Lung (tissue), 12 donors: Measurements from ENCODE around the gene JMJD8. TPM values are rescaled to one million over a fixed set of nuclear protein-coding genes. Genes with fewer than 3 reads are reported as not detected.
A peak's percentile ranks its signal among the peaks of the same experiment; 100 is the strongest.
"Not testable (repeated sequence)": the region's sequence is repeated elsewhere in the genome, so short reads cannot be mapped to it uniquely, and the experiment has no call there.

Experiments
- ATAC-seq: fragments of 200-7000 bp; cut with Tn5 transposase; one replicate; pipeline ENCODE4 v1.9.1; 2020; ENCODE audit warnings: moderate number of reproducible peaks; ENCODE audit not compliant: insufficient read depth, low FRiP score
- DNase-seq, 3 donors: peaks; one replicate each; pipeline ENCODE4 v3.0.0-alpha.2; 2013 to 2017
- H3K27ac ChIP-seq, 2 donors: one replicate each; pipeline ENCODE4 v1.5.1; 2013; ENCODE audit warnings: mild to moderate bottlenecking in 2 of 2, moderate library complexity in 2 of 2, control low read depth in 1 of 2, inconsistent platforms in 1 of 2, low read depth in 1 of 2, low read length in 1 of 2
- H3K27me3 ChIP-seq, 3 donors: one replicate each; pipeline ENCODE4 v1.5.1; 2013; ENCODE audit warnings: low read length in 2 of 3; ENCODE audit not compliant: control insufficient read depth in 3 of 3, insufficient read depth in 3 of 3
- H3K36me3 ChIP-seq, 4 donors: one replicate each; pipeline ENCODE4 v1.5.1; 2013; ENCODE audit warnings: low read length in 4 of 4, mild to moderate bottlenecking in 1 of 4, moderate library complexity in 1 of 4; ENCODE audit not compliant: control insufficient read depth in 4 of 4, insufficient read depth in 4 of 4
- H3K4me1 ChIP-seq, 5 donors: one replicate each; pipeline ENCODE4 v1.5.1; 2013; ENCODE audit warnings: low read length in 5 of 5, mild to moderate bottlenecking in 2 of 5, moderate library complexity in 1 of 5; ENCODE audit not compliant: control insufficient read depth in 5 of 5, insufficient read depth in 5 of 5
- H3K4me3 ChIP-seq: one replicate; pipeline ENCODE4 v1.5.1; 2013; ENCODE audit warnings: mild to moderate bottlenecking, control low read depth, moderate library complexity
- H3K9ac ChIP-seq, 2 donors: one replicate each; pipeline ENCODE4 v1.5.1; 2013; ENCODE audit warnings: low read length in 2 of 2, control low read depth in 1 of 2; ENCODE audit not compliant: insufficient read depth in 1 of 2
- H3K9me3 ChIP-seq, 4 donors: one replicate each; pipeline ENCODE4 v1.5.1; 2013; ENCODE audit warnings: low read length in 3 of 4, mild to moderate bottlenecking in 1 of 4, moderate library complexity in 1 of 4; ENCODE audit not compliant: control insufficient read depth in 4 of 4, insufficient read depth in 3 of 4
- CTCF ChIP-seq: IDR thresholded peaks from 2 replicates; pipeline ENCODE4 v1.5.1; 2012; ENCODE audit warnings: mild to moderate bottlenecking; ENCODE audit errors: control extremely low read depth, extremely low read depth
- WGBS, 2 donors: extraction: QIAGEN DNeasy Blood & Tissue Kit; methylation state at CpG; one replicate each; pipeline ENCODE4 v1.1.7; 2013; 5-methylcytosine and 5-hydroxymethylcytosine counted together
- polyA plus RNA-seq, 2 donors: library from polyadenylated mRNA; stranded (reverse); fragments of 200-250 nt; gene quantifications; one replicate each; pipeline ENCODE4 v1.2.1, GENCODE V29; 2013
- total RNA-seq, 2 donors: library from RNA; depleted of rRNA in 1 of 2; stranded (reverse); fragments of >200 nt in 1 of 2; gene quantifications; one replicate each; pipeline ENCODE4 v1.2.1, GENCODE V29; 2014 to 2021
- donor health status: control.
- donor health status: control.
- donor health status: Bipolar disorder and iron deficiency.
- donor health status: healthy.
- donor health status: DM: yes; HTN: yes; CAD: no.

JMJD8 gene
- total and polyA plus RNA-seq, 4 donors = 32.5 to 90.3 (median 57.9) TPM

- Histone ChIP-seq H3K27me3 (peaks cover 0 to 12% (median 3%) of the 10 kb centered on the region in 3 donors), H3K4me1 (peaks cover 0 to 14% (median 8%) of the 10 kb centered on the region in 5 donors), H3K9me3 (no peaks in the 10 kb centered on the region), H3K36me3 (no peaks in the 10 kb centered on the region), H3K4me3 (no peak overlapping the region), H3K9ac (no peak overlapping the region), H3K27ac (no peak overlapping the region)
- WGBS, 2 donors = 64 to 68% methylated on average over 9 to 11 of the region's 11 CpGs
- no peak for ATAC-seq
- no peak for TF ChIP-seq CTCF
- no peak for DNase-seq
Measured at GRCh38 chr16:714079-714478, 29.9 kb upstream of the JMJD8 start.

DNA sequence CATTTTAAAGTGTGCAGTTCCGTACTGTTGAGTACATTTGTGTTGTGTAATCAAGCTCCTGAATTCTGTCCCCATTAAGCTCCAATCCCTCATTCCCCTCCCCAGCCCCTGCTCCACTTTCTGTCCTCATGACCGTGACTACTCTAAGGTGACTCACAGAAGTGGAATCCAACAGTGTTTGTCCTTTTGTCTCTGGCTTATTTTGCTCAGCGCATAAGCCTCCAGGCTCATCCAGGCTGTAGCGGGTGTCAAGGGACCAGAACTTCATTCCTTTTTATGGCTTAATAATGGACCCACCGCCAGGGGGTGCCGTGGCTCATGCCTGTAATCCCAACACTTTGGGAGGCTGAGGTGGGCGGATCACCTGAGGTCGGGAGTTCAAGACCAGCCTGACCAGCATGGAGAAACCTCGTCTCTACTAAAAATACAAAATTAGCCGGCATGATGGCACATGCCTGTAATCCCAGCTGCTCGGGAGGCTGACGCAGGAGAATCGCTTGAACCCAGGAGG, 28.7 kb upstream of the JMJD8 start:
- peaks cover 0 to 14% (median 8%) of the 10 kb centered on the region in 5 donors for H3K4me1 ChIP-seq
- H3K27me3 ChIP-seq = peaks cover 2 to 24% (median 3%) of the 10 kb centered on the region in 3 donors
- H3K27ac ChIP-seq, ATAC-seq, DNase-seq, H3K9ac ChIP-seq, H3K9me3 ChIP-seq, H3K4me3 ChIP-seq, H3K36me3 ChIP-seq: not testable (repeated sequence)
- 51 to 56% methylated on average over 13 of the region's 13 CpGs for WGBS, 2 donors

DNA sequence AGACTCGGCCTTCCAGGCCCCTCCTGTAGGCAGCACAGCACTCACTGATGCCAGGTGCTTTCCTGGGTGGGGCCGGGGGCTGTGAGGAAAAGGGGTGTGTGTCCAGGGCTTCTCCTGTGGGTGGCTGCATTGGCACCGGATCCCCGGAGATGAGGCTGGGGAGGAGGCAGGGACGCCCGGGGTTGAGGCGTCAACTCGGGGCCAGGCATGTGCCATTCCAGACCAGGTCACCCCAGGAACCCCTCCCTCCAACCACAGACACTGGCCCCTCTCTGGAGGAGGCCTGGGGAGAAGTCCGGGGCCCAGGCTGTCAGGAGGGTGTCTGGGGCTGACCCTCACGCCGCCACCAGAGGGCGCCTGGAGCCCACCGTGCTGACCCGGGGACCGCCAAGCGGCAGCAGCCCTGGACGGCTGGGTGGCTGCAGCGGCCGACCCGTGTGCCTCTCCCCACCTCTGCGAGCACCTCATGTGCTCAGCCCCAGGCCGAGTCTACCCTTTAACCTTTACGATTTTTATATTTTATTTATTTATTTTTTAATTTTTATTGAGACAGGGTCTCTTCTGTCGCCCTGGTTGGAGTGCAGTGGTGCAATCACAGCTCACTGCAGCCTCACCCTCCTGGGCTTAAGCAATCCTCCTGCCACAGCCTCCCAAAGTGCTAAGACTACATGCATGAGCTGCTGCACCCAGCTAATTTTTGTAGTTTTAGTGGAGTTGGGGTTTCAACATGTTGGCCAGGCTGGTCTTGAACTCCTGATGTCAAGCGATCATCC, 27.6 kb upstream of the JMJD8 start:
- peak; percentile 94 for TF ChIP-seq CTCF
- WGBS, 2 donors = 11 to 15% methylated on average over 22 to 25 of the region's 25 CpGs
- peaks cover 0 to 5% (median 0%) of the 10 kb centered on the region in 4 donors for H3K9me3 ChIP-seq
- no peak overlapping the region for H3K9ac ChIP-seq
- H3K36me3 ChIP-seq = no peaks in the 10 kb centered on the region
- no peak overlapping the region for H3K4me3 ChIP-seq
- H3K4me1 ChIP-seq = peaks cover 0 to 13% (median 8%) of the 10 kb centered on the region in 5 donors
- ATAC-seq = peak; percentile 62
- peak; percentile 55 to 79 (median 65) for DNase-seq
- H3K27me3 ChIP-seq = peaks cover 3 to 34% (median 10%) of the 10 kb centered on the region in 3 donors
- H3K27ac ChIP-seq = no peak overlapping the region

- Histone ChIP-seq H3K4me1 (peaks cover 0 to 10% (median 4%) of the 10 kb centered on the region in 5 donors), H3K9me3 (peaks cover 0 to 5% (median 0%) of the 10 kb centered on the region in 4 donors), H3K27ac (no peak overlapping the region), H3K9ac (no peak overlapping the region), H3K27me3 (peaks cover 6 to 34% (median 11%) of the 10 kb centered on the region in 3 donors), H3K36me3 (no peaks in the 10 kb centered on the region), H3K4me3 (no peak overlapping the region)
- WGBS, 2 donors = 74 to 85% methylated on average over 12 of the region's 12 CpGs
- ATAC-seq (no peak), DNase-seq (no peak)
- no peak for TF ChIP-seq CTCF
Measured at GRCh38 chr16:711084-711483, 26.9 kb upstream of the JMJD8 start.
